Measurements from ENCODE around the gene MEGF11. TPM values are rescaled to one million over a fixed set of nuclear protein-coding genes. Genes with fewer than 3 reads are reported as not detected.
A peak's percentile ranks its signal among the peaks of the same experiment; 100 is the strongest.

MEGF11 gene
- total RNA-seq, 1 donor from 2014 or later = under 0.01 TPM

GRCh38 chr15:66094331-66094730, 159.2 kb downstream of the MEGF11 start:
- no peak for DNase-seq (ENCODE audit: low read depth in 2 of 2)

GRCh38 chr15:66092053-66093016, 161.2 kb downstream of the MEGF11 start:
- no peak for DNase-seq (ENCODE audit: low read depth in 2 of 2)

GRCh38 chr15:66089509-66089908, 164.0 kb downstream of the MEGF11 start:
- no peak for DNase-seq (ENCODE audit: low read depth in 2 of 2)

- no peak for DNase-seq (ENCODE audit: low read depth in 2 of 2)
These were observed 164.5 kb downstream of the MEGF11 start for GRCh38 chr15:66089049-66089448.

- DNase-seq (ENCODE audit: low read depth in 2 of 2) = no peak
These were observed 168.4 kb downstream of the MEGF11 start for GRCh38 chr15:66085128-66085527.

GRCh38 chr15:66084704-66085103, 168.8 kb downstream of the MEGF11 start:
- no peak for DNase-seq (ENCODE audit: low read depth in 2 of 2)

GRCh38 chr15:66080717-66081398, 172.7 kb downstream of the MEGF11 start:
- DNase-seq (ENCODE audit: low read depth in 2 of 2) = peak in 1 of 2 donors; percentile 14

- no peak for DNase-seq (ENCODE audit: low read depth in 2 of 2)
These were observed 174.6 kb downstream of the MEGF11 start for GRCh38 chr15:66078929-66079275.

- DNase-seq (ENCODE audit: low read depth in 2 of 2) = no peak
These were observed 175.2 kb downstream of the MEGF11 start for GRCh38 chr15:66078196-66078928.

- no peak for DNase-seq (ENCODE audit: low read depth in 2 of 2)
These were observed 176.3 kb downstream of the MEGF11 start for GRCh38 chr15:66077320-66077663.

GRCh38 chr15:66076591-66077319, 176.8 kb downstream of the MEGF11 start:
- no peak for DNase-seq (ENCODE audit: low read depth in 2 of 2)

GRCh38 chr15:66075947-66076346, 177.6 kb downstream of the MEGF11 start:
- DNase-seq (ENCODE audit: low read depth in 2 of 2) = no peak

GRCh38 chr15:66072616-66073361, 180.8 kb downstream of the MEGF11 start:
- peak in 1 of 2 donors; percentile 17 for DNase-seq (ENCODE audit: low read depth in 2 of 2)

- DNase-seq (ENCODE audit: low read depth in 2 of 2) = no peak
These were observed 181.6 kb downstream of the MEGF11 start for GRCh38 chr15:66071921-66072295.

- DNase-seq (ENCODE audit: low read depth in 2 of 2) = no peak
These were observed 182.2 kb downstream of the MEGF11 start for GRCh38 chr15:66071160-66071920.

GRCh38 chr15:66070220-66070934, 183.2 kb downstream of the MEGF11 start:
- no peak for DNase-seq (ENCODE audit: low read depth in 2 of 2)

GRCh38 chr15:66069751-66070150, 183.8 kb downstream of the MEGF11 start:
- DNase-seq (ENCODE audit: low read depth in 2 of 2) = peak in 1 of 2 donors; percentile 14

- DNase-seq (ENCODE audit: low read depth in 2 of 2) = no peak
These were observed 184.7 kb downstream of the MEGF11 start for GRCh38 chr15:66068801-66069200.

GRCh38 chr15:66067687-66068086, 185.9 kb downstream of the MEGF11 start:
- no peak for DNase-seq (ENCODE audit: low read depth in 2 of 2)
